Kidney (tissue), 14 donors: ENCODE measurements around the gene PLCB3. TPM values are rescaled to one million over a fixed set of nuclear protein-coding genes. Genes with fewer than 3 reads are reported as not detected.

Experiments used
- DNase-seq, 5 donors: peaks; one replicate each; pipeline ENCODE4 v3.0.0-alpha.2; 2013 to 2020
- FAIRE-seq: peaks from 2 replicates; lab custom pipeline; 2012; peaks lifted over from hg19 to GRCh38; lab: Jason Lieb, UNC
- H3K27ac ChIP-seq, 2 donors: one replicate each; pipeline ENCODE4 v1.7.0; 2013; ENCODE audit warnings: low read depth in 2 of 2, low read length in 2 of 2, inconsistent platforms in 1 of 2
- H3K27me3 ChIP-seq: one replicate; pipeline ENCODE4 v1.7.1; 2013; ENCODE audit warnings: low read length, inconsistent platforms; ENCODE audit not compliant: control insufficient read depth, insufficient read depth
- H3K36me3 ChIP-seq, 3 donors: one replicate each; pipeline versions ENCODE4 v1.7.0 to v1.7.1; 2013; ENCODE audit warnings: low read length in 3 of 3, control low read depth in 1 of 3, inconsistent platforms in 1 of 3; ENCODE audit not compliant: insufficient read depth in 3 of 3, control insufficient read depth in 2 of 3
- H3K4me1 ChIP-seq, 3 donors: one replicate each; pipeline versions ENCODE4 v1.7.0 to v1.7.1; 2013; ENCODE audit warnings: low read length in 3 of 3, inconsistent platforms in 1 of 3, low read depth in 1 of 3; ENCODE audit not compliant: control insufficient read depth in 2 of 3, insufficient read depth in 2 of 3
- H3K4me3 ChIP-seq, 3 donors: one replicate each; pipeline versions ENCODE4 v1.7.0 to v1.8.1; 2013; ENCODE audit warnings: low read length in 3 of 3, control low read depth in 1 of 3, inconsistent platforms in 1 of 3
- H3K9ac ChIP-seq, 3 donors: one replicate each; pipeline versions ENCODE4 v1.7.0 to v1.7.1; 2013; ENCODE audit warnings: low read length in 3 of 3, control low read depth in 1 of 3, inconsistent platforms in 1 of 3
- H3K9me3 ChIP-seq, 3 donors: one replicate each; pipeline versions ENCODE4 v1.7.0 to v1.7.1; 2013; ENCODE audit warnings: low read length in 3 of 3, control low read depth in 1 of 3, inconsistent platforms in 1 of 3; ENCODE audit not compliant: control insufficient read depth in 2 of 3, insufficient read depth in 1 of 3
- CTCF ChIP-seq: IDR thresholded peaks from 3 replicates; pipeline ENCODE4 v1.5.1; 2012; ENCODE audit warnings: mild to moderate bottlenecking, moderate library complexity, borderline replicate concordance; ENCODE audit not compliant: insufficient read depth; ENCODE audit errors: extremely low read depth
- intact Hi-C: fragments of 100-400 bp; cut with DNase I; formaldehyde crosslinking; loops from one replicate; pipeline ENCODE4 v1.11.1; 2022
- polyA plus RNA-seq: library from polyadenylated mRNA; stranded (reverse); fragments of 350-450 nt; fragmentation: Illumina TruSeq; extraction: RNeasy Lipid Tissue Mini Kit (QIAGEN cat#74804); gene quantifications from one replicate; pipeline ENCODE4 v1.2.3, GENCODE V29; 2014; ENCODE audit warnings: low read depth, low replicate concordance; ENCODE audit not compliant: insufficient read depth
- total RNA-seq: library from RNA; stranded (reverse); fragmentation: NEBNext Ultra II Directional; extraction: Animal tissue kit (Norgen Biotek cat#: 25700); gene quantifications from one replicate; pipeline ENCODE4 v1.2.1, GENCODE V29; 2021
- donor health status: control.
- donor health status: control.
- donor health status: control.
- donor health status: control.
- donor health status: control.
- donor health status: DM: yes; HTN: yes; CAD: no.
- donor health status: Normal renal cell carcinoma (clear cell type).

Gene PLCB3
- total and polyA plus RNA-seq, 2 donors from 2014 or later, result 9.6 to 24.6 TPM

- Histone ChIP-seq H3K4me3 (no peak overlapping the region), H3K27ac (peak overlapping the region; percentile 78 to 88), H3K36me3 (peaks cover 0 to 9% (median 2%) of the 10 kb centered on the region in 3 donors), H3K9ac (no peak overlapping the region), H3K27me3 (no peaks in the 10 kb centered on the region), H3K9me3 (no peaks in the 10 kb centered on the region), H3K4me1 (peaks cover 0 to 5% (median 0%) of the 10 kb centered on the region in 3 donors)
- no peak for TF ChIP-seq CTCF
- no peak for FAIRE-seq
- DNase-seq, result peak in 1 of 5 donors; percentile 33
- intact Hi-C loops, result no loop called here
These were observed 42.4 kb upstream of the PLCB3 start for GRCh38 chr11:64208796-64209562.

GRCh38 chr11:64209563-64209843, 41.8 kb upstream of the PLCB3 start:
- H3K4me3 ChIP-seq, result no peak overlapping the region
- DNase-seq, result no peak
- H3K27me3 ChIP-seq, result no peaks in the 10 kb centered on the region
- H3K9me3 ChIP-seq, result no peaks in the 10 kb centered on the region
- TF ChIP-seq CTCF, result no peak
- no peak overlapping the region for H3K9ac ChIP-seq
- FAIRE-seq, result no peak
- peaks cover 0 to 5% (median 0%) of the 10 kb centered on the region in 3 donors for H3K36me3 ChIP-seq
- peaks cover 0 to 5% (median 0%) of the 10 kb centered on the region in 3 donors for H3K4me1 ChIP-seq
- no peak overlapping the region for H3K27ac ChIP-seq
- intact Hi-C loops, result no loop called here

GRCh38 chr11:64210301-64211020, 40.9 kb upstream of the PLCB3 start:
- no peak overlapping the region for H3K4me3 ChIP-seq
- DNase-seq (peak in 1 of 5 donors; percentile 32), FAIRE-seq (no peak)
- H3K9me3 ChIP-seq, result no peaks in the 10 kb centered on the region
- peaks cover 0 to 4% (median 0%) of the 10 kb centered on the region in 3 donors for H3K36me3 ChIP-seq
- H3K27ac ChIP-seq, result no peak overlapping the region
- H3K27me3 ChIP-seq, result no peaks in the 10 kb centered on the region
- H3K9ac ChIP-seq, result no peak overlapping the region
- intact Hi-C loops, result no loop called here
- TF ChIP-seq CTCF, result no peak
- H3K4me1 ChIP-seq, result peaks cover 0 to 5% (median 0%) of the 10 kb centered on the region in 3 donors
